GM18951 (cell line): ENCODE results near the gene PCDHA4.
"Not testable (repeated sequence)": the region's sequence is repeated elsewhere in the genome, so short reads cannot be mapped to it uniquely, and the experiment has no call there.

Source experiments
- POLR2A ChIP-seq: IDR thresholded peaks from 4 replicates; pipeline ENCODE4 v1.6.1; 2011; ENCODE audit warnings: mild to moderate bottlenecking; ENCODE audit not compliant: insufficient read length, insufficient read depth; ENCODE audit errors: extremely low read depth
- in situ Hi-C: fragments of 300-500 bp; cut with MboI; formaldehyde crosslinking; loops from one replicate; pipeline ENCODE4 v1.12.0; 2022; ENCODE audit warnings: low sequenced_read_pairs, mixed read lengths, inconsistent platforms; ENCODE audit not compliant: unreplicated experiment

PCDHA4 gene

GRCh38 chr5:140800816-140801493 is 5.9 kb upstream of the PCDHA4 start, which contains the start of gene PCDHA3:
Gene PCDHA3, plus strand, starts transcription at chr5:140801057.
- no peak for TF ChIP-seq POLR2A
- in situ Hi-C loops = no loop called here

GRCh38 chr5:140801494-140801841 is 5.4 kb upstream of the PCDHA4 start:
- TF ChIP-seq POLR2A = no peak
- in situ Hi-C loops = no loop called here

GRCh38 chr5:140802381-140802780 is 4.5 kb upstream of the PCDHA4 start:
- in situ Hi-C loops = not testable (repeated sequence)

GRCh38 chr5:140802781-140803271 is 4.0 kb upstream of the PCDHA4 start:
- TF ChIP-seq POLR2A = no peak

GRCh38 chr5:140808241-140808888 is 1.5 kb downstream of the PCDHA4 start:
- in situ Hi-C loops = not testable (repeated sequence)

More at GRCh38 chr5:140802781-140803271, 4.0 kb upstream of the PCDHA4 start:
- in situ Hi-C loops = no loop called here

GRCh38 chr5:140808889-140809291 is 2.0 kb downstream of the PCDHA4 start:
- in situ Hi-C loops = no loop called here
- no peak for TF ChIP-seq POLR2A

GRCh38 chr5:140821375-140822280 is 14.8 kb downstream of the PCDHA4 start, which contains the start of gene PCDHA5:
Gene PCDHA5, plus strand, starts transcription at chr5:140821613.
- in situ Hi-C loops = no loop called here
- TF ChIP-seq POLR2A = no peak

- in situ Hi-C loops = no loop called here
- TF ChIP-seq POLR2A = no peak
These were observed 15.4 kb downstream of the PCDHA4 start for GRCh38 chr5:140822281-140822629.

GRCh38 chr5:140822969-140823368 is 16.1 kb downstream of the PCDHA4 start:
- in situ Hi-C loops = not testable (repeated sequence)

- in situ Hi-C loops = no loop called here
- no peak for TF ChIP-seq POLR2A
These were observed 16.6 kb downstream of the PCDHA4 start for GRCh38 chr5:140823475-140823874.

- no peak for TF ChIP-seq POLR2A
- in situ Hi-C loops = no loop called here
These were observed 21.0 kb downstream of the PCDHA4 start, which contains the start of gene PCDHA6 for GRCh38 chr5:140827704-140828361. Gene PCDHA6, plus strand, starts transcription at chr5:140827960. Its CDS starts 132 bp downstream, at chr5:140828092.

- in situ Hi-C loops = no loop called here
- TF ChIP-seq POLR2A = no peak
These were observed 21.5 kb downstream of the PCDHA4 start for GRCh38 chr5:140828362-140828737.

- in situ Hi-C loops = not testable (repeated sequence)
These were observed 22.9 kb downstream of the PCDHA4 start for GRCh38 chr5:140829511-140830501.
